H54 (cell line): ENCODE data around the gene EFHB.
"Not testable (repeated sequence)": the region's sequence is repeated elsewhere in the genome, so short reads cannot be mapped to it uniquely, and the experiment has no call there.

Source experiments
- DNase-seq: peaks from one replicate; pipeline ENCODE4 v3.0.0; 2011; ENCODE audit warnings: low spot score, mixed read lengths; ENCODE audit not compliant: insufficient read length
- FAIRE-seq: peaks from 3 replicates; lab custom pipeline; 2011; peaks lifted over from hg19 to GRCh38; lab: Jason Lieb, UNC
- POLR2A ChIP-seq: IDR thresholded peaks from 2 replicates; pipeline ENCODE4 v1.6.1; 2011; ENCODE audit warnings: low read depth, mild to moderate bottlenecking, low read length

Gene EFHB

GRCh38 chr3:19934098-19934566 is at the start of gene EFHB:
Gene EFHB (minus strand): TSS chr3:19934217. CDS start chr3:19934018, 199 bp downstream.
- TF ChIP-seq POLR2A, result no peak
- DNase-seq, result no peak
- no peak for FAIRE-seq

GRCh38 chr3:19972054-19972453 is 38.0 kb upstream of the EFHB start:
- FAIRE-seq (peak; percentile 27), DNase-seq (no peak)
- no peak for TF ChIP-seq POLR2A

GRCh38 chr3:19970327-19970726 is 36.3 kb upstream of the EFHB start:
- FAIRE-seq, result no peak

GRCh38 chr3:19967812-19968211 is 33.8 kb upstream of the EFHB start:
- TF ChIP-seq POLR2A, result no peak
- no peak for FAIRE-seq

More at GRCh38 chr3:19970327-19970726, 36.3 kb upstream of the EFHB start:
- TF ChIP-seq POLR2A, result no peak
- no peak for DNase-seq

GRCh38 chr3:19967208-19967607 is 33.2 kb upstream of the EFHB start:
- no peak for TF ChIP-seq POLR2A
- DNase-seq, result no peak
- no peak for FAIRE-seq

More at GRCh38 chr3:19967812-19968211, 33.8 kb upstream of the EFHB start:
- DNase-seq, result no peak

GRCh38 chr3:19961960-19962359 is 27.9 kb upstream of the EFHB start:
- FAIRE-seq (no peak), DNase-seq (no peak)
- TF ChIP-seq POLR2A, result no peak

GRCh38 chr3:19960696-19961095 is 26.7 kb upstream of the EFHB start:
- TF ChIP-seq POLR2A, result no peak
- DNase-seq (no peak), FAIRE-seq (no peak)

- DNase-seq (no peak), FAIRE-seq (no peak)
- TF ChIP-seq POLR2A, result no peak
These were observed 25.5 kb upstream of the EFHB start for GRCh38 chr3:19959505-19959904.

- not testable (repeated sequence) for DNase-seq, FAIRE-seq
These were observed 23.3 kb upstream of the EFHB start for GRCh38 chr3:19957354-19957753.

- TF ChIP-seq POLR2A, result no peak
- DNase-seq, result no peak
- peak; percentile 36 for FAIRE-seq
These were observed 20.7 kb upstream of the EFHB start for GRCh38 chr3:19954676-19955075.

GRCh38 chr3:19950316-19950715 is 16.3 kb upstream of the EFHB start:
- DNase-seq (no peak), FAIRE-seq (no peak)
- TF ChIP-seq POLR2A, result no peak

- FAIRE-seq (no peak), DNase-seq (no peak)
- no peak for TF ChIP-seq POLR2A
These were observed 14.2 kb upstream of the EFHB start for GRCh38 chr3:19948226-19948591.

- DNase-seq (peak; percentile 47), FAIRE-seq (peak; percentile 38)
- no peak for TF ChIP-seq POLR2A
These were observed 13.7 kb upstream of the EFHB start for GRCh38 chr3:19947549-19948225.

- FAIRE-seq, result peak; percentile 96
- peak; percentile 49 for TF ChIP-seq POLR2A
These were observed 13.0 kb upstream of the EFHB start, which contains the start of gene RAB5A for GRCh38 chr3:19946832-19947548. Gene RAB5A (plus strand): TSS chr3:19947097. CDS start chr3:19950899, 3,802 bp downstream.

More at GRCh38 chr3:19946832-19947548, 13.0 kb upstream of the EFHB start, which contains the start of gene RAB5A:
- DNase-seq, result peak; percentile 88
